GM06990 (cell line): ENCODE measurements around the gene DMRTC2.

Experiments
- DNase-seq: peaks from one replicate; pipeline ENCODE4 v3.0.0-alpha.2; 2011; ENCODE audit not compliant: insufficient read length; ENCODE audit errors: extremely low read depth
- H3K27me3 ChIP-seq: replicated peaks from 2 replicates; pipeline ENCODE4 v1.6.0; 2011; ENCODE audit warnings: low read length; ENCODE audit not compliant: control insufficient read depth, insufficient read depth
- H3K36me3 ChIP-seq: 2 replicates; pipeline ENCODE4 v1.5.1; 2011; ENCODE audit warnings: low read length; ENCODE audit not compliant: control insufficient read depth, insufficient read depth
- H3K4me3 ChIP-seq: replicated peaks from 2 replicates; pipeline ENCODE4 v1.5.1; 2011; ENCODE audit warnings: low read depth, mild to moderate bottlenecking, control low read depth, low read length
- CTCF ChIP-seq: IDR thresholded peaks from 2 replicates; pipeline ENCODE4 v1.5.1; 2011; ENCODE audit warnings: low read length, control low read depth, mild to moderate bottlenecking, inconsistent platforms; ENCODE audit not compliant: insufficient read depth, poor library complexity, severe bottlenecking

Gene DMRTC2

GRCh38 chr19:41876847-41877832 is 32.3 kb downstream of the DMRTC2 start, which contains the start of gene CD79A:
CD79A (plus strand) TSS chr19:41877279; CDS start chr19:41877305, 26 bp downstream.
- TF ChIP-seq CTCF: no peak
- Histone ChIP-seq H3K4me3 (peak within 1 kb of the TSS; percentile 78), H3K36me3 (peaks cover 13% of the 10 kb centered on the region), H3K27me3 (no peaks in the 10 kb centered on the region)
- DNase-seq: peak; percentile 87

GRCh38 chr19:41877916-41878905 is 33.4 kb downstream of the DMRTC2 start:
- DNase-seq: peak; percentile 68
- no peak for TF ChIP-seq CTCF
- Histone ChIP-seq H3K4me3 (peak overlapping the region; percentile 78), H3K36me3 (peaks cover 13% of the 10 kb centered on the region), H3K27me3 (no peaks in the 10 kb centered on the region)

GRCh38 chr19:41879080-41879479 is 34.2 kb downstream of the DMRTC2 start:
- Histone ChIP-seq H3K27me3 (no peaks in the 10 kb centered on the region), H3K4me3 (peak overlapping the region; percentile 78), H3K36me3 (peaks cover 13% of the 10 kb centered on the region)
- no peak for TF ChIP-seq CTCF
- no peak for DNase-seq

GRCh38 chr19:41879670-41880328 is 35.0 kb downstream of the DMRTC2 start:
- no peak for DNase-seq
- Histone ChIP-seq H3K36me3 (peaks cover 13% of the 10 kb centered on the region), H3K4me3 (0 out of 2 replicates have a peak overlapping the region, but pooled peaks have one; percentile 12), H3K27me3 (no peaks in the 10 kb centered on the region)
- no peak for TF ChIP-seq CTCF

- Histone ChIP-seq H3K36me3 (peaks cover 13% of the 10 kb centered on the region), H3K27me3 (no peaks in the 10 kb centered on the region), H3K4me3 (no peak overlapping the region)
- no peak for TF ChIP-seq CTCF
- no peak for DNase-seq
Observed at GRCh38 chr19:41880329-41880708, 35.5 kb downstream of the DMRTC2 start.
